IPS-15b (cell line): ENCODE data around the gene EML6.

Experiments
- H3K27me3 ChIP-seq: one replicate; pipeline ENCODE4 v1.6.1; 2013; ENCODE audit warnings: low read length; ENCODE audit not compliant: control insufficient read depth, insufficient read depth
- H3K36me3 ChIP-seq: one replicate; pipeline ENCODE4 v1.6.1; 2013; ENCODE audit warnings: low read length; ENCODE audit not compliant: control insufficient read depth, insufficient read depth
- H3K4me1 ChIP-seq: one replicate; pipeline ENCODE4 v1.6.1; 2013; ENCODE audit warnings: mild to moderate bottlenecking, low read length; ENCODE audit not compliant: control insufficient read depth, insufficient read depth
- H3K4me3 ChIP-seq: one replicate; pipeline ENCODE4 v1.5.1; 2013; ENCODE audit warnings: low read depth, low read length
- H3K9ac ChIP-seq: one replicate; pipeline ENCODE4 v1.6.1; 2013; ENCODE audit warnings: low read depth, mild to moderate bottlenecking, low read length
- H3K9me3 ChIP-seq: one replicate; pipeline ENCODE4 v1.6.1; 2013; ENCODE audit warnings: mild to moderate bottlenecking, low read length; ENCODE audit not compliant: control insufficient read depth, insufficient read depth

EML6 gene

GRCh38 chr2:54897420-54898310, 174.2 kb downstream of the EML6 start:
- no peaks in the 10 kb centered on the region for H3K27me3 ChIP-seq
- no peaks in the 10 kb centered on the region for H3K4me1 ChIP-seq
- no peak overlapping the region for H3K4me3 ChIP-seq
- H3K9me3 ChIP-seq: peaks cover 3% of the 10 kb centered on the region
- no peaks in the 10 kb centered on the region for H3K36me3 ChIP-seq
- no peak overlapping the region for H3K9ac ChIP-seq

GRCh38 chr2:54898456-54899226, 175.2 kb downstream of the EML6 start:
- Histone ChIP-seq H3K27me3 (no peaks in the 10 kb centered on the region), H3K36me3 (no peaks in the 10 kb centered on the region), H3K4me3 (no peak overlapping the region), H3K9ac (no peak overlapping the region), H3K9me3 (peaks cover 3% of the 10 kb centered on the region), H3K4me1 (no peaks in the 10 kb centered on the region)

GRCh38 chr2:54899576-54900200, 176.2 kb downstream of the EML6 start:
- peaks cover 3% of the 10 kb centered on the region for H3K9me3 ChIP-seq
- H3K9ac ChIP-seq: no peak overlapping the region
- no peaks in the 10 kb centered on the region for H3K36me3 ChIP-seq
- no peaks in the 10 kb centered on the region for H3K27me3 ChIP-seq
- H3K4me3 ChIP-seq: no peak overlapping the region
- H3K4me1 ChIP-seq: no peaks in the 10 kb centered on the region

- Histone ChIP-seq H3K36me3 (no peaks in the 10 kb centered on the region), H3K9me3 (no peaks in the 10 kb centered on the region), H3K4me1 (no peaks in the 10 kb centered on the region), H3K9ac (no peak overlapping the region), H3K27me3 (no peaks in the 10 kb centered on the region), H3K4me3 (no peak overlapping the region)
Observed at GRCh38 chr2:54901224-54901986, 177.9 kb downstream of the EML6 start.

- Histone ChIP-seq H3K27me3 (no peaks in the 10 kb centered on the region), H3K9me3 (no peaks in the 10 kb centered on the region), H3K36me3 (no peaks in the 10 kb centered on the region), H3K9ac (no peak overlapping the region), H3K4me1 (no peaks in the 10 kb centered on the region), H3K4me3 (no peak overlapping the region)
Observed at GRCh38 chr2:54902763-54903162, 179.3 kb downstream of the EML6 start.

- H3K36me3 ChIP-seq: no peaks in the 10 kb centered on the region
- no peak overlapping the region for H3K9ac ChIP-seq
- H3K4me3 ChIP-seq: no peak overlapping the region
- no peaks in the 10 kb centered on the region for H3K9me3 ChIP-seq
- no peaks in the 10 kb centered on the region for H3K27me3 ChIP-seq
- no peaks in the 10 kb centered on the region for H3K4me1 ChIP-seq
Observed at GRCh38 chr2:54903736-54904554, 180.5 kb downstream of the EML6 start.

GRCh38 chr2:54904836-54905235, 181.4 kb downstream of the EML6 start:
- Histone ChIP-seq H3K27me3 (no peaks in the 10 kb centered on the region), H3K9me3 (no peaks in the 10 kb centered on the region), H3K4me3 (no peak overlapping the region), H3K4me1 (no peaks in the 10 kb centered on the region), H3K9ac (no peak overlapping the region), H3K36me3 (no peaks in the 10 kb centered on the region)

- H3K27me3 ChIP-seq: no peaks in the 10 kb centered on the region
- H3K4me3 ChIP-seq: no peak overlapping the region
- H3K9ac ChIP-seq: no peak overlapping the region
- no peaks in the 10 kb centered on the region for H3K9me3 ChIP-seq
- H3K36me3 ChIP-seq: no peaks in the 10 kb centered on the region
- no peaks in the 10 kb centered on the region for H3K4me1 ChIP-seq
Observed at GRCh38 chr2:54906716-54907115, 183.3 kb downstream of the EML6 start.

GRCh38 chr2:54907663-54908062, 184.2 kb downstream of the EML6 start:
- H3K27me3 ChIP-seq: no peaks in the 10 kb centered on the region
- no peak overlapping the region for H3K9ac ChIP-seq
- H3K9me3 ChIP-seq: no peaks in the 10 kb centered on the region
- H3K36me3 ChIP-seq: no peaks in the 10 kb centered on the region
- H3K4me1 ChIP-seq: no peaks in the 10 kb centered on the region
- no peak overlapping the region for H3K4me3 ChIP-seq

- no peaks in the 10 kb centered on the region for H3K4me1 ChIP-seq
- no peak overlapping the region for H3K4me3 ChIP-seq
- H3K27me3 ChIP-seq: no peaks in the 10 kb centered on the region
- no peaks in the 10 kb centered on the region for H3K36me3 ChIP-seq
- H3K9ac ChIP-seq: no peak overlapping the region
- H3K9me3 ChIP-seq: no peaks in the 10 kb centered on the region
Observed at GRCh38 chr2:54908591-54908990, 185.1 kb downstream of the EML6 start.
